ENCODE measurements around the gene ELAVL1. TPM values are rescaled to one million over a fixed set of nuclear protein-coding genes. Genes with fewer than 3 reads are reported as not detected.

Gene ELAVL1
- total and polyA plus RNA-seq, 7 donors, result 15.8 to 31.0 (median 20.3) TPM

DNA sequence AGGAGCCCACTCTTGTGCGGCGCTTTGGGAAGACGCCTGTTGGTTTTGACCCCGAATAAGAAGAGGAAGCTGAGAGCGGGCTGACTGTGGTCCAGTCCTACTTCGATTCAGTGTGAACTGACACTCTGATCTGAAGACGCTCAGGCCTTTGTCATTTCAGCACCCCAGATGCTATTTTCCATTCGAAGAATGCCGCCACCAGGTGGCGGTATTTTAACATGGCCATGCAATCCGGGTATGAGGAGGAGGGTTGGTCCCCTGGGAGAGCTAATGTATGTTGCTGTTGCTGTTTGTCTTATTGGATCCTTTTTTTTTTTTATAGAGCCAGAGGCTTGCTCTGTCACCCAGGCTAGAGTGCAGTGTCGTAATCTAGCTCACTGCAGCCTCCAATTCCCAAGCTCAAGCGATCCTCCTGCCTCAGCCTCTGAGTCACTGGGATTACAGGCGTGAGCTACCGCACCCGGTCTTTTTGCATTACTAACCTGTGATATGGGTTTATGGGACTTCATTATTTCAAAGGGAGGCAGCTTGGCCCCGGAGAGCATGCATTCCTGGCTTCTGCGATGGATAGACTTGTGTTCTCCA, 61.2 kb downstream of the ELAVL1 start:
- intact Hi-C loops (cut with DNase I), result loop anchor here (1.0 kb wide), 2 partner anchors 58 to 309 kb away; no protein-coding TSS in a partner anchor
- no peaks in the 10 kb centered on the region for H3K27me3 ChIP-seq

DNA sequence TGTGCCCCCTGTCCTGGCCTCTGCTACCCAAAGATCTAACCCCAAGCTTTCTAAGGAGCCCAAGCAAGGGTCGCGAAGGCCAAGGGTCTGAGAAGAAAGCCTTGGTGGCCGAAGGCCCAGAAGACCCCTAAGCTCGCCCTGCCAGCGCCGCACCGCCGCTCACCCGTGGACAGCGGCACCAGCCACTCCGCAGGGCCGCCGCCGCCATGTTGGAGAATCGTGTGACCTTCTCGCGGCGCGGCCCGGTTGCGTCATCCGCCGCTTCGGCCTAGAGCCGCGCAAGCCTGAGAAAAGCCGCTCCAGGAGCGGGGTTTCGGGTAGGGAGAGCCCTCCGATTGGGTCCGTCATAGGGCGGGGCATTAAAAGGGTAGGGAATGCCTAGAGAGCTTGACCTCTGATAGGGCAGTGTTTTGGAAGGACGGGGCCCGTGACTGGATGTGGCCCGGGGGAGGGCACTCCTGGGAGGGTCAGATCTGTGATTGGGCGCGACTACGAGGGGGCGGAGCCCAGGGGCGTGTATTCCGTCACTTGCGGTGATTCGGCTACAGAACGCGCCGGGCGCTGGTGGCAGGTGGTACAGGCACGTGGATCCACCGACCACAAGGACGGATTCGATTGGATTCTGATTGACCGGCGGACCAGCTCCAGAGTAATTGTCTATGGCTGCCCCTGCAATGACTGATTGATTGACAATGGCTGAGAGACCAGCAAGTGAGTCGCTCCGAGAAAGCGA, 61.8 kb downstream of the ELAVL1 start, which contains the start of gene TIMM44:
Gene TIMM44, minus strand, starts transcription at position 223 of the 733 bp plus-strand sequence. Its CDS starts 15 bp downstream, at position 208.
- DNase-seq, result peak; percentile 100
- intact Hi-C loops (cut with DNase I), result loop anchor here (1.0 kb wide), 2 partner anchors 59 to 310 kb away; no protein-coding TSS in a partner anchor
- TF ChIP-seq EP300 (IDR thresholded peaks at IDR 0.05) (no peak), POLR2A (IDR thresholded peaks at IDR 0.05) (peak; percentile 60 to 71), CTCF (IDR thresholded peaks at IDR 0.05) (no peak), POLR2AphosphoS5 (IDR thresholded peaks at IDR 0.05) (peak; percentile 80 to 94 (median 91))
- Histone ChIP-seq H3K27me3 (no peaks in the 10 kb centered on the region), H3K36me3 (peaks cover 0 to 26% (median 13%) of the 10 kb centered on the region in 4 donors), H3K4me3 (peak within 1 kb of the TSS; percentile 68 to 87 (median 75)), H3K9me3 (no peaks in the 10 kb centered on the region), H3K27ac (peak within 1 kb of the TSS; percentile 94 to 99 (median 96)), H3K4me1 (peaks cover 3 to 53% (median 37%) of the 10 kb centered on the region in 4 donors)
- WGBS, 2 donors, result 0 to 1% methylated on average over 56 of the region's 56 CpGs

More for the DNA sequence above, 61.2 kb downstream of the ELAVL1 start:
- Histone ChIP-seq H3K9me3 (no peaks in the 10 kb centered on the region), H3K27ac (peak overlapping the region; percentile 94 to 99 (median 96)), H3K4me3 (peak overlapping the region; percentile 32 to 87 (median 72)), H3K4me1 (peaks cover 3 to 49% (median 37%) of the 10 kb centered on the region in 4 donors), H3K36me3 (peaks cover 0 to 20% (median 13%) of the 10 kb centered on the region in 4 donors)
- TF ChIP-seq CTCF (IDR thresholded peaks at IDR 0.05), result peak; percentile 85 to 96 (median 85)
- TF ChIP-seq POLR2A (IDR thresholded peaks at IDR 0.05), result no peak
- WGBS, 2 donors, result 24 to 27% methylated on average over 18 of the region's 18 CpGs
- DNase-seq, result peak; percentile 92

DNA sequence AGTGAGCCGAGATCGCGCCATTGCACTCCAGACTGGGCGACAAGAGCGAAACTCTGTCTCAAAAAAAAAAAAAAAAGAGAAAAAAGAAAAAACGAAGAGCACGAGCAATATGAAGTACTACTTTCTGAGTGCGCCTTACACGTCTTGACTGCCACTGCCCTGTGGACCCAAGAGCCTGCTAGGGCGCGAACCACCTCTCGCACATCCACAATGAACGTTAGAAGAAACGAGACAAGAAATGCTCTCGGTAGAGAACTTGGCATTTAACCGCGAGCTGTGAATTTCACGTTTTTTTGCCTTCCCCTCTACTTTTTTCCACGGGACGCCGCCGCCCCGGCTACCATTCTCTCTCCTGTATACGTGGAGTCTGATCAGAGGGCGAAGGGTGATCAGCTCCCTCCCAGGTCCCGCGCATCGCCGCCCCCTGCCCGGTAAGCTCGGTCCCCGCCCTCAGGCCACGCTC, 62.4 kb downstream of the ELAVL1 start:
- Histone ChIP-seq H3K36me3 (peaks cover 0 to 32% (median 14%) of the 10 kb centered on the region in 4 donors), H3K4me1 (peaks cover 3 to 53% (median 37%) of the 10 kb centered on the region in 4 donors), H3K9me3 (no peaks in the 10 kb centered on the region), H3K27me3 (no peaks in the 10 kb centered on the region), H3K27ac (peak overlapping the region; percentile 94 to 99 (median 96)), H3K4me3 (peak overlapping the region; percentile 68 to 87 (median 75))
- no peak for DNase-seq
- 1 to 3% methylated on average over 33 of the region's 33 CpGs for WGBS, 2 donors
- TF ChIP-seq POLR2AphosphoS5 (IDR thresholded peaks at IDR 0.05) (no peak), CTCF (IDR thresholded peaks at IDR 0.05) (no peak), EP300 (IDR thresholded peaks at IDR 0.05) (no peak), POLR2A (IDR thresholded peaks at IDR 0.05) (no peak)
- intact Hi-C loops (cut with DNase I), result no loop called here

DNA sequence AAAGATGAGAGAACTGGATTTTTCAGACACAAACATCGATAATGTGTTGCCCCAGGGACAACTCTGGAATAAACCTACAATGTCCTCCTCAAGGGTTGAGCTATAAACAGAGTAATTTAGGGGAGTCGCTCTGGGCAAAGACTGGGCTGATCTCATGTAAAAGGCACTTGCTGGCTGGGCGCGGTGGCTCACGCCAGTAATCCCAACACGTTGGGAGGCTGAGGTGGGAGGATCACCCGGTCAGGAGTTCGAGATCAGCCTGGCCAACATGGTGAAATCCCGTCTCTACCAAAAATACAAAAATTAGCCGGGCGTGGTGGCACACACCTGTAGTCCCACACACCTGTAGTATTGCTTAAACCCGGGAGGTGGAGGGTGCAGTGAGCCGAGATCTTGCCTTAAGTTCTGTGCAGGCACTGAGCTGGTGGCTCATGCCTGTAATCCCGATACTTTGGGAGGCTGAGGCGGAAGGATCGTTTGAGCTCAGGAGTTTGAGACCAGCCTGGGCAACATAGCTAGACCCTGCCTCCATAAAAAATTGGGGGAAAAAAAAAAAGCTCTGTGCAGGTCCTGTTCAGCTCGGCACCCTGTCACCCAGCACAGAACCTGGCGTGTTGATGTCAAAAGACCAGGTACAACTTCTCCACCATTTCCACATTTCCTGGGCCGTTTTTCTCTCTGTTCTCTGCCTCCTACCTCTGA, 63.4 kb downstream of the ELAVL1 start:
- intact Hi-C loops (cut with DNase I), result no loop called here
- peak overlapping the region in 2 of 4 donors; percentile 99 for H3K27ac ChIP-seq
- H3K4me3 ChIP-seq, result peak overlapping the region in 2 of 4 donors; percentile 76 to 87

More for the DNA sequence above, 63.4 kb downstream of the ELAVL1 start:
- WGBS, 2 donors, result 85 to 91% methylated on average over 19 of the region's 19 CpGs
- Histone ChIP-seq H3K4me1 (peaks cover 3 to 53% (median 37%) of the 10 kb centered on the region in 4 donors), H3K36me3 (peaks cover 5 to 42% (median 23%) of the 10 kb centered on the region in 4 donors), H3K27me3 (no peaks in the 10 kb centered on the region), H3K9me3 (no peaks in the 10 kb centered on the region)
- no peak for TF ChIP-seq POLR2AphosphoS5 (IDR thresholded peaks at IDR 0.05)
- TF ChIP-seq EP300 (IDR thresholded peaks at IDR 0.05), result no peak
- no peak for TF ChIP-seq CTCF (IDR thresholded peaks at IDR 0.05)
- TF ChIP-seq POLR2A (IDR thresholded peaks at IDR 0.05), result no peak
- DNase-seq, result no peak
